GM18870 (cell line): ENCODE results near the gene LYST.
"Not testable (repeated sequence)": the region's sequence is repeated elsewhere in the genome, so short reads cannot be mapped to it uniquely, and the experiment has no call there.

Source experiments
- ATAC-seq: cut with Tn5 transposase; IDR thresholded peaks from one replicate; pipeline ENCODE4 v1.9.1; 2021; ENCODE audit warnings: moderate library complexity; ENCODE audit not compliant: unreplicated experiment

The LYST gene

GRCh38 chr1:235823684-235824083 lies 43.0 kb downstream of the LYST start:
- ATAC-seq, result no peak

- ATAC-seq, result no peak
These were observed 44.0 kb downstream of the LYST start for GRCh38 chr1:235822685-235823084.

GRCh38 chr1:235821361-235821981 lies 45.2 kb downstream of the LYST start:
- ATAC-seq, result no peak

- no peak for ATAC-seq
These were observed 46.6 kb downstream of the LYST start for GRCh38 chr1:235820061-235820460.

GRCh38 chr1:235818632-235819136 lies 48.0 kb downstream of the LYST start:
- ATAC-seq, result no peak

GRCh38 chr1:235817101-235817728 lies 49.5 kb downstream of the LYST start:
- no peak for ATAC-seq

- no peak for ATAC-seq
These were observed 56.9 kb downstream of the LYST start for GRCh38 chr1:235809688-235810397.

GRCh38 chr1:235808223-235808622 lies 58.5 kb downstream of the LYST start:
- no peak for ATAC-seq

- no peak for ATAC-seq
These were observed 60.6 kb downstream of the LYST start for GRCh38 chr1:235806123-235806522.

GRCh38 chr1:235802573-235803346 lies 63.9 kb downstream of the LYST start:
- ATAC-seq, result no peak

GRCh38 chr1:235799264-235799663 lies 67.4 kb downstream of the LYST start:
- no peak for ATAC-seq

GRCh38 chr1:235791532-235792060 lies 75.1 kb downstream of the LYST start:
- ATAC-seq, result no peak

GRCh38 chr1:235790123-235790522 lies 76.6 kb downstream of the LYST start:
- no peak for ATAC-seq

- not testable (repeated sequence) for ATAC-seq
These were observed 80.3 kb downstream of the LYST start for GRCh38 chr1:235786227-235786898.

GRCh38 chr1:235784950-235785349 lies 81.8 kb downstream of the LYST start:
- no peak for ATAC-seq

- no peak for ATAC-seq
These were observed 83.4 kb downstream of the LYST start for GRCh38 chr1:235783148-235783776.

- no peak for ATAC-seq
These were observed 84.1 kb downstream of the LYST start for GRCh38 chr1:235782601-235783000.

- ATAC-seq, result no peak
These were observed 84.9 kb downstream of the LYST start for GRCh38 chr1:235781807-235782206.

- ATAC-seq, result no peak
These were observed 86.9 kb downstream of the LYST start for GRCh38 chr1:235779770-235780169.

- ATAC-seq, result no peak
These were observed 90.3 kb downstream of the LYST start for GRCh38 chr1:235776396-235776795.
